Lower leg skin (tissue), 4 donors: Measurements from ENCODE around the gene GPM6B. TPM values are rescaled to one million over a fixed set of nuclear protein-coding genes. Genes with fewer than 3 reads are reported as not detected.

Source experiments
- DNase-seq, 2 donors: peaks; one replicate each; pipeline ENCODE4 v3.0.0-alpha.2; 2019; ENCODE audit warnings: low spot score in 2 of 2
- H3K4me3 ChIP-seq: fragments of 200-600 bp; sonication (generic); 2 replicates; pipeline ENCODE4 v1.5.1; 2017; ENCODE audit warnings: mild to moderate bottlenecking, low read depth; ENCODE audit not compliant: poor library complexity, severe bottlenecking
- POLR2A ChIP-seq, 2 donors: fragments of 450-650 bp; IDR thresholded peaks; one replicate each; pipeline ENCODE4 v1.6.1; 2016 to 2017; ENCODE audit warnings: antibody characterized with exemption in 2 of 2, mild to moderate bottlenecking in 1 of 2, moderate library complexity in 1 of 2
- WGBS, 2 donors: methylation state at CpG; one replicate each; pipeline ENCODE4 v1.1.5; 2018; 5-methylcytosine and 5-hydroxymethylcytosine counted together
- intact Hi-C: fragments of 100-400 bp; cut with DNase I; formaldehyde crosslinking; loops from one replicate; pipeline ENCODE4 v1.15.0; 2023; ENCODE audit warnings: low total_unique reads
- total RNA-seq, 4 donors: library from RNA; depleted of rRNA; stranded (reverse); fragments of >200 nt; gene quantifications; one replicate each; pipeline ENCODE4 v1.1.0, GENCODE V29; 2016
- TF ChIP-seq, protein P1 (sequence below), 3 donors: fragments of 450-650 bp; IDR thresholded peaks; one replicate each; pipeline ENCODE4 v1.5.1; 2016; ENCODE audit warnings: antibody characterized with exemption in 3 of 3, mild to moderate bottlenecking in 3 of 3, moderate library complexity in 2 of 3

Gene GPM6B
- total RNA-seq, 4 donors from 2014 or later = 4.6 to 22.8 (median 12.3) TPM

DNA sequence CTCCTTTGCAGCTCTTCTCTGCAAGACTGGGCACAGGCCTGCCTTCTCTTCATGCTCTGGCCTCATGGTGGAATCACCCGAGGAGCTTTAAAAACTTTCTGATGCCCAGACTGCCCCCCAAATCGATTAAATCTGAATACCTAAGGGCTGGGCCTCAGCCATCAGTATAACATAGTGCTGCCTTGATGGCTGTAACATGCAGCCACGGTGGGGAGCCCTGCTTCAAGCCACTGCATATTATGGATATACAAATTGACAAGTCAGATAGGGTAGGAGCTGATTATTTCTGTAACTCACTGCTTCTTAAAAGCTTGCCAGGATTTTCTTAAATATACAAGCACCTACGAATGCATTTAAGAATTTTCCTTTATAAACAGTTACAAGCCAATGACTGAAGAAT is 40.5 kb downstream of the GPM6B start:
- DNase-seq = no peak
- intact Hi-C loops = no loop called here
- H3K4me3 ChIP-seq = no peak overlapping the region
- WGBS, 2 donors = 75 to 88% methylated on average over 4 of the region's 4 CpGs
- TF ChIP-seq POLR2A (IDR thresholded peaks at IDR 0.05) = no peak
- TF ChIP-seq, protein P1, sequence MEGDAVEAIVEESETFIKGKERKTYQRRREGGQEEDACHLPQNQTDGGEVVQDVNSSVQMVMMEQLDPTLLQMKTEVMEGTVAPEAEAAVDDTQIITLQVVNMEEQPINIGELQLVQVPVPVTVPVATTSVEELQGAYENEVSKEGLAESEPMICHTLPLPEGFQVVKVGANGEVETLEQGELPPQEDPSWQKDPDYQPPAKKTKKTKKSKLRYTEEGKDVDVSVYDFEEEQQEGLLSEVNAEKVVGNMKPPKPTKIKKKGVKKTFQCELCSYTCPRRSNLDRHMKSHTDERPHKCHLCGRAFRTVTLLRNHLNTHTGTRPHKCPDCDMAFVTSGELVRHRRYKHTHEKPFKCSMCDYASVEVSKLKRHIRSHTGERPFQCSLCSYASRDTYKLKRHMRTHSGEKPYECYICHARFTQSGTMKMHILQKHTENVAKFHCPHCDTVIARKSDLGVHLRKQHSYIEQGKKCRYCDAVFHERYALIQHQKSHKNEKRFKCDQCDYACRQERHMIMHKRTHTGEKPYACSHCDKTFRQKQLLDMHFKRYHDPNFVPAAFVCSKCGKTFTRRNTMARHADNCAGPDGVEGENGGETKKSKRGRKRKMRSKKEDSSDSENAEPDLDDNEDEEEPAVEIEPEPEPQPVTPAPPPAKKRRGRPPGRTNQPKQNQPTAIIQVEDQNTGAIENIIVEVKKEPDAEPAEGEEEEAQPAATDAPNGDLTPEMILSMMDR (IDR thresholded peaks at IDR 0.05) = no peak

GRCh38 chrX:13775837-13776236 is 41.1 kb downstream of the GPM6B start:
- DNase-seq = no peak
- no peak for TF ChIP-seq POLR2A (IDR thresholded peaks at IDR 0.05)
- TF ChIP-seq, protein P1 (IDR thresholded peaks at IDR 0.05) = no peak
- intact Hi-C loops = no loop called here
- H3K4me3 ChIP-seq = no peak overlapping the region
- WGBS, 2 donors = 88 to 96% methylated on average over 3 of the region's 3 CpGs

- no peak overlapping the region for H3K4me3 ChIP-seq
- intact Hi-C loops = no loop called here
- WGBS, 2 donors = 94 to 95% methylated on average over 2 of the region's 2 CpGs
- no peak for DNase-seq
- no peak for TF ChIP-seq POLR2A (IDR thresholded peaks at IDR 0.05)
Measured at GRCh38 chrX:13774696-13775095, 42.2 kb downstream of the GPM6B start.

DNA sequence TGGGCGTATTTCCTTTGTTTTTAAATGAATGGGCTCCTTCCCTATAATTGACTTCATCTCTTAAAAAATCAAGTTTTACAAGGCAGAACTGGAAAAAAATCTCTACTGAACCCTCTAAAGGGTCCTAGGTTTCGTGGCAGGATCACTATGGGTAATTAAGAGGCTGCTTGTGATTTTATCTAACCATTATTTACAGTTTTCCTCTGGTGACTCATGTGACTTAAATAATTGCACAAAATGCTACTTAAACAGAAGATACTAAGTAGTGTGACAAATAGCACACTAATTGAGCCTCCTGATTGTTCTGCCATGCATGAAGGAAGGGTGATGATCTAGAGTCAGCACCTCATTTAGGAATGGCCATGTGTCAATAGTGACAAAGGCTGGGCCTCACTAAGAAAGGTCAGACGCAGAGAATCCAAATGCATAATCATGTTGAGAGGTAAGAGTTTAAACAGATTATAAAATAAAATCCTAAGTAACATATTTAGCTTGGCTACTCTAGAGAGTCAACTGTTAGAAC is 46.8 kb downstream of the GPM6B start:
- DNase-seq = no peak
- intact Hi-C loops = no loop called here
- WGBS, 2 donors = 89 to 91% methylated on average over 3 of the region's 3 CpGs
- TF ChIP-seq POLR2A (IDR thresholded peaks at IDR 0.05) = no peak
- TF ChIP-seq, protein P1 (IDR thresholded peaks at IDR 0.05) = no peak
- H3K4me3 ChIP-seq = no peak overlapping the region

- DNase-seq = no peak
- TF ChIP-seq POLR2A (IDR thresholded peaks at IDR 0.05) = no peak
- TF ChIP-seq, protein P1 (IDR thresholded peaks at IDR 0.05) = no peak
- intact Hi-C loops = no loop called here
- H3K4me3 ChIP-seq = no peak overlapping the region
- WGBS, 2 donors = 95% methylated on average over 4 of the region's 4 CpGs
Measured at GRCh38 chrX:13768939-13769338, 48.0 kb downstream of the GPM6B start.

GRCh38 chrX:13764765-13765164 is 52.1 kb downstream of the GPM6B start:
- intact Hi-C loops = no loop called here
- 67 to 73% methylated on average over 6 of the region's 6 CpGs for WGBS, 2 donors
- no peak overlapping the region for H3K4me3 ChIP-seq
- TF ChIP-seq, protein P1 (IDR thresholded peaks at IDR 0.05) = no peak
- TF ChIP-seq POLR2A (IDR thresholded peaks at IDR 0.05) = no peak
- no peak for DNase-seq
